DND-41 (cell line): ENCODE results near the gene CLDN19.
"Not testable (repeated sequence)": the region's sequence is repeated elsewhere in the genome, so short reads cannot be mapped to it uniquely, and the experiment has no call there.

Source experiments
- EZH2 ChIP-seq: IDR thresholded peaks from 3 replicates; pipeline ENCODE4 v1.6.1; 2012; ENCODE audit warnings: borderline replicate concordance, low read depth, mild to moderate bottlenecking, moderate library complexity, low read length, inconsistent platforms; ENCODE audit not compliant: severe bottlenecking
- TF ChIP-seq, protein P1 (sequence below): IDR thresholded peaks from 2 replicates; pipeline ENCODE4 v1.5.1; 2012; ENCODE audit warnings: borderline replicate concordance, low read length, moderate library complexity, mild to moderate bottlenecking; ENCODE audit not compliant: poor library complexity, severe bottlenecking; ENCODE audit errors: extremely low read depth

DNA sequence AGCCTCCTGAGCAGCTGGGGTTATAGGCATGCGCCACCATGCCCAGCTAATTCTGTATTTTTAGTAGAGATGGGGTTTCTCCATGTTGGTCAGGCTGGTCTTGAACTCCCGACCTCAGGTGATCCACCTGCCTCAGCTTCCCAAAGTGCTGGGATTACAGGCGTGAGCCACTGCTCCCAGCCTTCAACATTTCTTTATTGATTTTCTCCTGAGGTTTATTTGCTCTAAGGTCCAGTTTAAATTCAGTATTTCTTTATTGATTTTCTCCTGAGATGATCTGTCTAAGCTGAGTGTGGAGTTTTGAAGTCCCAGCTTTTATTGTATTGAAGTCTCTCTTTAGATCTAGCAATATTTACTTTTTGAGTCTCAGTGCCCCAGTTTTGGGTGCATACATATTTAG, 27.2 kb downstream of the CLDN19 start:
- TF ChIP-seq, protein P1, sequence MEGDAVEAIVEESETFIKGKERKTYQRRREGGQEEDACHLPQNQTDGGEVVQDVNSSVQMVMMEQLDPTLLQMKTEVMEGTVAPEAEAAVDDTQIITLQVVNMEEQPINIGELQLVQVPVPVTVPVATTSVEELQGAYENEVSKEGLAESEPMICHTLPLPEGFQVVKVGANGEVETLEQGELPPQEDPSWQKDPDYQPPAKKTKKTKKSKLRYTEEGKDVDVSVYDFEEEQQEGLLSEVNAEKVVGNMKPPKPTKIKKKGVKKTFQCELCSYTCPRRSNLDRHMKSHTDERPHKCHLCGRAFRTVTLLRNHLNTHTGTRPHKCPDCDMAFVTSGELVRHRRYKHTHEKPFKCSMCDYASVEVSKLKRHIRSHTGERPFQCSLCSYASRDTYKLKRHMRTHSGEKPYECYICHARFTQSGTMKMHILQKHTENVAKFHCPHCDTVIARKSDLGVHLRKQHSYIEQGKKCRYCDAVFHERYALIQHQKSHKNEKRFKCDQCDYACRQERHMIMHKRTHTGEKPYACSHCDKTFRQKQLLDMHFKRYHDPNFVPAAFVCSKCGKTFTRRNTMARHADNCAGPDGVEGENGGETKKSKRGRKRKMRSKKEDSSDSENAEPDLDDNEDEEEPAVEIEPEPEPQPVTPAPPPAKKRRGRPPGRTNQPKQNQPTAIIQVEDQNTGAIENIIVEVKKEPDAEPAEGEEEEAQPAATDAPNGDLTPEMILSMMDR: not testable (repeated sequence)
- not testable (repeated sequence) for TF ChIP-seq EZH2
